DMS 273 (cell line): ENCODE measurements around the gene SSR3.

ENCODE experiments used
- DNase-seq: peaks from one replicate; lab custom pipeline; 2025; ENCODE audit not compliant: unreplicated experiment; lab: John Stamatoyannopoulos, UW

The SSR3 gene

DNA sequence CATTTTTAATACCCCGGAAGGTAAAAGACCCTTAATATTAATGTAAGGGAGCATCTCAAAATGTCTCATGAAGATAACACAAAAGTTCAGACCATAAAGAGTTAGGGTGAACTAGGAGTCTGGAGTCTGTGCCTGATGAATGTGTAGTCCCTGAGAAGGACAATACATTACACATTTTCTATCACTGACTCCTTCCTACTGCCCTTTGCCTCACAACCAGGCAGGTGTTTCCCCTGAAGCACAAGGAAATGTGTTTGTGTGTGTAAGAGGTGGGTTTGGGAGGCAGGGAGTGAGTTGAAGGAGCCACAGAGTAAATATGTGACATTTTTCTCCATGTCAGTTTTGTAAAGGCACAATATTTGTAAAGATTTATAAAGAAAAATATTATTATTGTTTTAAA, 59.1 kb downstream of the SSR3 start:
- DNase-seq, result no peak

DNA sequence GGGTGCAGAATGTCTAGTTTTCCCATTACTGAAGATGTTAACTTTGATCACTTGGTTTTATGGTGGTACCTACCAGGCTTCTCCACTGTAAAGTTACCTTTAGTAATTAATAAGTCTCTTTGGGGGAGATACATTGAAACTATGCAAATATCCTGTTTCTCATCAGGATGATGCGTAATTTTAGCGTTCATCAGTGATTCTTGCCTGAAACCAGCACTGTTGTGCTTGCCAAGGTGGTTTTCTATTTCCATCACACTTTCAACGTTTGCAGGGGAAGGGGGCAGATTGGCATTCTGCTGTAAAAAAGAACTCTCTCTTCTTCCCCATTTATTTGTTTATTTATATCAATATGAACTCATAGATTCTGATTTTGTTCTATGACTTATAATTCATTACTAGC, 61.0 kb downstream of the SSR3 start:
- DNase-seq, result no peak

DNA sequence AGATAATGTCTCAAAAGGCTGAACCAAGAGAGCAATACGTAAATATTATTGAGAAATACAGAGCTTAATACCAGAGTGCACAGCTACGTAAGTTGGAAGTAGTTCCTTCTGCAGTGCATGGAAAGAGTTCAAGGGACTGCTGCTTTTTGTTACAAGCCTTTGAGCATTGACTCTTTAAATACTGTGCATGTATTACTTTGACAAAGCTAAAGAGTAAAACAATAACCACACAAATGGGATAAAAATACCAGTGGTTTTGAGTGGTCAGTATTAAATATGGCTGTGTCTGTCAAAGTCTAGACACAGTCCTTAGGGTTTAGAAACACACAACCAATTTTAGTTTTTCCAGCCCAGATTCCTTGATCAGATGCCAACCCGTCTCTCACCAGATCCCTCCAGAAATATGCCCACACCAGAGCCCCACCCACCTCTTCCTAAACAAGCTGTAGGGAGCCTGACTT, 62.1 kb downstream of the SSR3 start:
- peak; percentile 44 for DNase-seq

DNA sequence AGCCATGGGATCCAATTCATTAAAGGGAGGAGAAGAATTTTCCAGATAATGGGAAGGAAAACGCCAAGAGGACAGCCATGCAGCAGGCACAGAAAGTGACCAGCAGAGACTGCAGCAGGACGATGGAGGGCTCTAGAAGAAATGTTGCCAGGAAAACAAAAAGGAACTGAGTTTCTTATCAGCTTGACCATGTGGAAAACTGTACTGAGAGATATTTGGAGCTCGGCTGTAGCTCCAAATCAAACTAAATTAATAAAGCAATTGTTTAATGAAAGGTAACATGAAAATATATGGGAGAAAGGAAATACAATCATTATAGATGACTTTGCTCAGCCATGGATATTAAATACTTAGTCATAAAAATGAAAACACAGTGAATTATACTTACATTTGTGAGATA, 63.7 kb downstream of the SSR3 start:
- DNase-seq, result no peak
